SU-DHL-6 (cell line): ENCODE results near the gene ZBTB49.

ENCODE experiments used
- H2AFZ ChIP-seq: fragments of 200-600 bp; sonication (generic); 2 replicates; pipeline ENCODE4 v1.6.1; 2014; ENCODE audit warnings: low read depth, mild to moderate bottlenecking, moderate library complexity, mixed read lengths, antibody characterized with exemption, low read length; ENCODE audit not compliant: severe bottlenecking
- H3F3A ChIP-seq: fragments of 200-600 bp; shearing (Covaris generic); 2 replicates; pipeline ENCODE4 v1.6.0; 2016; ENCODE audit warnings: antibody characterized with exemption, mild to moderate bottlenecking; ENCODE audit not compliant: insufficient read depth
- H3K27ac ChIP-seq: fragments of 200-600 bp; sonication (generic); 2 replicates; pipeline ENCODE4 v1.5.1; 2016; ENCODE audit warnings: low read depth, mild to moderate bottlenecking, low read length, moderate library complexity, mixed read lengths
- H3K27me3 ChIP-seq: fragments of 200-600 bp; sonication (generic), shearing (Covaris generic); 2 replicates; pipeline ENCODE4 v1.6.0; 2014; ENCODE audit warnings: mild to moderate bottlenecking, low read length
- H3K36me3 ChIP-seq: fragments of 200-600 bp; sonication (generic); 2 replicates; pipeline ENCODE4 v1.6.1; 2014; ENCODE audit warnings: mild to moderate bottlenecking, low read length, mixed read lengths
- H3K4me2 ChIP-seq: fragments of 300-600, 200-600 bp; shearing (Covaris generic), sonication (generic); 2 replicates; pipeline ENCODE4 v1.6.0; 2014; ENCODE audit warnings: low read length, low read depth, mild to moderate bottlenecking; ENCODE audit not compliant: poor library complexity, severe bottlenecking
- H3K4me3 ChIP-seq: fragments of 200-600 bp; sonication (generic); 2 replicates; pipeline ENCODE4 v1.5.1; 2014; ENCODE audit warnings: antibody characterized with exemption, low read length, mild to moderate bottlenecking, mixed read lengths; ENCODE audit not compliant: insufficient read depth, poor library complexity, severe bottlenecking
- H3K79me2 ChIP-seq: fragments of 200-600 bp; sonication (generic); 2 replicates; pipeline ENCODE4 v1.6.1; 2014; ENCODE audit warnings: mild to moderate bottlenecking, low read length, moderate library complexity; ENCODE audit not compliant: insufficient read depth
- H3K9ac ChIP-seq: fragments of 200-600 bp; sonication (generic); 2 replicates; pipeline ENCODE4 v1.7.0; 2014; ENCODE audit warnings: mild to moderate bottlenecking, low read length
- H3K9me2 ChIP-seq: fragments of 200-600 bp; sonication (generic); replicated peaks from 2 replicates; pipeline ENCODE4 v1.6.1; 2014; ENCODE audit warnings: low read length; ENCODE audit not compliant: insufficient read depth
- H3K9me3 ChIP-seq: fragments of 200-600 bp; sonication (generic); 2 replicates; pipeline ENCODE4 v1.6.1; 2014; ENCODE audit warnings: low read length, mixed read lengths; ENCODE audit not compliant: insufficient read depth
- H4K20me1 ChIP-seq: fragments of 200-600 bp; sonication (generic); 2 replicates; pipeline ENCODE4 v1.6.1; 2014; ENCODE audit warnings: low read depth, mild to moderate bottlenecking, antibody characterized with exemption, low read length, moderate library complexity, mixed read lengths
- CTCF ChIP-seq: fragments of 200-600 bp; sonication (generic); IDR thresholded peaks from one replicate; pipeline ENCODE4 v1.5.1; 2017; ENCODE audit warnings: antibody characterized with exemption, mild to moderate bottlenecking, low read length, moderate library complexity; ENCODE audit not compliant: insufficient read depth, poor library complexity, severe bottlenecking
- EZH2phosphoT487 ChIP-seq: fragments of 200-600 bp; sonication (generic), shearing (Covaris generic); conservative IDR thresholded peaks from 2 replicates; pipeline ENCODE4 v1.6.1; 2018; ENCODE audit warnings: mild to moderate bottlenecking, antibody characterized with exemption, low read length, moderate library complexity, mixed read lengths

ZBTB49 gene

GRCh38 chr4:4268776-4269175 lies 21.3 kb upstream of the ZBTB49 start:
- Histone ChIP-seq H3K9me3 (no peaks in the 10 kb centered on the region), H3K27ac (no peak overlapping the region), H3F3A (peaks cover 9% of the 10 kb centered on the region; the same call in 1 of the 2 replicates), H4K20me1 (no peaks in the 10 kb centered on the region), H3K4me2 (no peak overlapping the region), H3K4me3 (no peak overlapping the region), H2AFZ (no peak overlapping the region), H3K27me3 (no peaks in the 10 kb centered on the region), H3K79me2 (no peaks in the 10 kb centered on the region), H3K36me3 (peaks cover 34% of the 10 kb centered on the region), H3K9ac (no peak overlapping the region), H3K9me2 (no peaks in the 10 kb centered on the region)
- TF ChIP-seq EZH2phosphoT487 (no peak), CTCF (no peak)

- Histone ChIP-seq H3K9me3 (no peaks in the 10 kb centered on the region), H3K4me2 (no peak overlapping the region), H3F3A (peaks cover 9% of the 10 kb centered on the region; the same call in 1 of the 2 replicates), H2AFZ (no peak overlapping the region), H3K27me3 (no peaks in the 10 kb centered on the region), H3K9ac (no peak overlapping the region), H3K9me2 (no peaks in the 10 kb centered on the region), H3K27ac (no peak overlapping the region), H3K79me2 (no peaks in the 10 kb centered on the region), H3K36me3 (peaks cover 34% of the 10 kb centered on the region), H4K20me1 (no peaks in the 10 kb centered on the region), H3K4me3 (no peak overlapping the region)
- no peak for TF ChIP-seq CTCF
- no peak for TF ChIP-seq EZH2phosphoT487
Measured at GRCh38 chr4:4269331-4269731, 20.7 kb upstream of the ZBTB49 start.

GRCh38 chr4:4269856-4270255 lies 20.2 kb upstream of the ZBTB49 start:
- peaks cover 9% of the 10 kb centered on the region; the same call in 1 of the 2 replicates for H3F3A ChIP-seq
- no peak overlapping the region for H3K9ac ChIP-seq
- H3K9me2 ChIP-seq, result no peaks in the 10 kb centered on the region
- no peak overlapping the region for H3K27ac ChIP-seq
- TF ChIP-seq CTCF (no peak), EZH2phosphoT487 (no peak)
- no peaks in the 10 kb centered on the region for H4K20me1 ChIP-seq
- no peak overlapping the region for H3K4me2 ChIP-seq
- peaks cover 35% of the 10 kb centered on the region for H3K36me3 ChIP-seq
- H3K9me3 ChIP-seq, result no peaks in the 10 kb centered on the region
- no peaks in the 10 kb centered on the region for H3K27me3 ChIP-seq
- no peak overlapping the region for H3K4me3 ChIP-seq
- no peak overlapping the region for H2AFZ ChIP-seq
- no peaks in the 10 kb centered on the region for H3K79me2 ChIP-seq

- H3K36me3 ChIP-seq, result peaks cover 40% of the 10 kb centered on the region
Measured at GRCh38 chr4:4270529-4270928, 19.5 kb upstream of the ZBTB49 start.

More at GRCh38 chr4:4270529-4270928, 19.5 kb upstream of the ZBTB49 start:
- Histone ChIP-seq H2AFZ (no peak overlapping the region), H4K20me1 (no peaks in the 10 kb centered on the region), H3K4me3 (no peak overlapping the region), H3K9me3 (no peaks in the 10 kb centered on the region), H3K9me2 (no peaks in the 10 kb centered on the region), H3K27me3 (no peaks in the 10 kb centered on the region), H3F3A (peaks cover 9% of the 10 kb centered on the region; the same call in 1 of the 2 replicates), H3K79me2 (no peaks in the 10 kb centered on the region), H3K4me2 (no peak overlapping the region), H3K27ac (no peak overlapping the region), H3K9ac (no peak overlapping the region)
- TF ChIP-seq CTCF (no peak), EZH2phosphoT487 (no peak)
